GM12874 (cell line): Measurements from ENCODE around the gene COQ9.

Experiments
- CTCF ChIP-seq: IDR thresholded peaks from 2 replicates; pipeline ENCODE4 v1.5.1; 2011; ENCODE audit warnings: low read depth, mild to moderate bottlenecking, control low read depth, low read length, moderate library complexity; ENCODE audit not compliant: insufficient read depth

The COQ9 gene

GRCh38 chr16:57505169-57505568, 57.9 kb downstream of the COQ9 start:
- TF ChIP-seq CTCF = no peak

- TF ChIP-seq CTCF = no peak
Measured at GRCh38 chr16:57507136-57508034, 60.1 kb downstream of the COQ9 start.

- no peak for TF ChIP-seq CTCF
Measured at GRCh38 chr16:57508035-57508425, 60.8 kb downstream of the COQ9 start.

GRCh38 chr16:57509231-57509923, 62.1 kb downstream of the COQ9 start:
- TF ChIP-seq CTCF = no peak

GRCh38 chr16:57510016-57510871, 63.0 kb downstream of the COQ9 start:
- no peak for TF ChIP-seq CTCF
